Kasumi-1 (cell line): ENCODE results near the gene ITPR2.
"Not testable (repeated sequence)": the region's sequence is repeated elsewhere in the genome, so short reads cannot be mapped to it uniquely, and the experiment has no call there.

Experiments used
- DNase-seq, 2 experiments: peaks; one replicate each; lab custom pipeline; 2025; lab: John Stamatoyannopoulos, UW

The ITPR2 gene

GRCh38 chr12:26729137-26729671 is 103.8 kb downstream of the ITPR2 start:
- not testable (repeated sequence) for DNase-seq

- no peak for DNase-seq
Measured at GRCh38 chr12:26728205-26729050, 104.6 kb downstream of the ITPR2 start.

- DNase-seq, result no peak
Measured at GRCh38 chr12:26727482-26728204, 105.4 kb downstream of the ITPR2 start.

GRCh38 chr12:26726956-26727355 is 106.0 kb downstream of the ITPR2 start:
- no peak for DNase-seq

- no peak for DNase-seq
Measured at GRCh38 chr12:26725276-26725916, 107.6 kb downstream of the ITPR2 start.

- no peak for DNase-seq
Measured at GRCh38 chr12:26724309-26724702, 108.7 kb downstream of the ITPR2 start.

GRCh38 chr12:26723379-26724308 is 109.3 kb downstream of the ITPR2 start:
- DNase-seq, result no peak

- no peak for DNase-seq
Measured at GRCh38 chr12:26721800-26722199, 111.2 kb downstream of the ITPR2 start.

- peak; percentile 15 to 46 for DNase-seq
Measured at GRCh38 chr12:26719852-26720251, 113.1 kb downstream of the ITPR2 start.

GRCh38 chr12:26717757-26718156 is 115.2 kb downstream of the ITPR2 start:
- no peak for DNase-seq

- DNase-seq, result no peak
Measured at GRCh38 chr12:26715232-26715631, 117.8 kb downstream of the ITPR2 start.

- no peak for DNase-seq
Measured at GRCh38 chr12:26713885-26714383, 119.1 kb downstream of the ITPR2 start.

- no peak for DNase-seq
Measured at GRCh38 chr12:26712892-26713291, 120.1 kb downstream of the ITPR2 start.

- DNase-seq, result no peak
Measured at GRCh38 chr12:26711569-26711968, 121.4 kb downstream of the ITPR2 start.

- DNase-seq, result no peak
Measured at GRCh38 chr12:26711072-26711471, 121.9 kb downstream of the ITPR2 start.

GRCh38 chr12:26705851-26706250 is 127.1 kb downstream of the ITPR2 start:
- DNase-seq, result no peak

- DNase-seq, result peak; percentile 62 to 73
Measured at GRCh38 chr12:26704684-26705460, 128.1 kb downstream of the ITPR2 start.

- DNase-seq, result no peak
Measured at GRCh38 chr12:26704214-26704613, 128.8 kb downstream of the ITPR2 start.

GRCh38 chr12:26702741-26703140 is 130.3 kb downstream of the ITPR2 start:
- DNase-seq, result no peak

- peak; percentile 66 to 67 for DNase-seq
Measured at GRCh38 chr12:26701604-26702215, 131.3 kb downstream of the ITPR2 start.
